GM21576 (cell line): ENCODE results near the gene ATP2A2.
"Not testable (repeated sequence)": the region's sequence is repeated elsewhere in the genome, so short reads cannot be mapped to it uniquely, and the experiment has no call there.

ENCODE experiments used
- ATAC-seq: cut with Tn5 transposase; IDR thresholded peaks from one replicate; pipeline ENCODE4 v1.9.1; 2021; ENCODE audit warnings: mild to moderate bottlenecking, moderate library complexity; ENCODE audit not compliant: unreplicated experiment

Gene ATP2A2

GRCh38 chr12:110365489-110366320 is 84.7 kb downstream of the ATP2A2 start:
- no peak for ATAC-seq

- no peak for ATAC-seq
Measured at GRCh38 chr12:110366321-110367142, 85.5 kb downstream of the ATP2A2 start.

GRCh38 chr12:110367181-110367864 is 86.3 kb downstream of the ATP2A2 start:
- ATAC-seq, result no peak

GRCh38 chr12:110369992-110370391 is 88.9 kb downstream of the ATP2A2 start:
- no peak for ATAC-seq

GRCh38 chr12:110370732-110371231 is 89.7 kb downstream of the ATP2A2 start:
- ATAC-seq, result no peak

- peak; percentile 53 for ATAC-seq
Measured at GRCh38 chr12:110371408-110372055, 90.5 kb downstream of the ATP2A2 start.

- no peak for ATAC-seq
Measured at GRCh38 chr12:110372056-110372425, 91.0 kb downstream of the ATP2A2 start.

- no peak for ATAC-seq
Measured at GRCh38 chr12:110373025-110373424, 92.0 kb downstream of the ATP2A2 start.

GRCh38 chr12:110373425-110373824 is 92.4 kb downstream of the ATP2A2 start:
- ATAC-seq, result no peak

GRCh38 chr12:110373962-110374611 is 93.0 kb downstream of the ATP2A2 start:
- no peak for ATAC-seq

GRCh38 chr12:110378131-110378790 is 97.2 kb downstream of the ATP2A2 start:
- ATAC-seq, result not testable (repeated sequence)

- no peak for ATAC-seq
Measured at GRCh38 chr12:110379197-110379596, 98.2 kb downstream of the ATP2A2 start.

- no peak for ATAC-seq
Measured at GRCh38 chr12:110379631-110380030, 98.6 kb downstream of the ATP2A2 start.

- ATAC-seq, result no peak
Measured at GRCh38 chr12:110382683-110383082, 101.6 kb downstream of the ATP2A2 start.
